Epithelial cell of esophagus (primary cell): ENCODE measurements around the gene LY6G6C.

Source experiments
- DNase-seq: peaks from one replicate; pipeline ENCODE4 v3.0.0; 2010; ENCODE audit warnings: low read depth
- H3K4me3 ChIP-seq: 2 replicates; pipeline ENCODE4 v1.5.1; 2011; ENCODE audit warnings: mild to moderate bottlenecking, low read length, control low read depth
- TF ChIP-seq, protein P1 (sequence below): IDR thresholded peaks from 2 replicates; pipeline ENCODE4 v1.5.1; 2011; ENCODE audit warnings: low read depth, mild to moderate bottlenecking, low read length, control low read depth, inconsistent platforms; ENCODE audit not compliant: insufficient read depth; ENCODE audit errors: missing control alignments

The LY6G6C gene

DNA sequence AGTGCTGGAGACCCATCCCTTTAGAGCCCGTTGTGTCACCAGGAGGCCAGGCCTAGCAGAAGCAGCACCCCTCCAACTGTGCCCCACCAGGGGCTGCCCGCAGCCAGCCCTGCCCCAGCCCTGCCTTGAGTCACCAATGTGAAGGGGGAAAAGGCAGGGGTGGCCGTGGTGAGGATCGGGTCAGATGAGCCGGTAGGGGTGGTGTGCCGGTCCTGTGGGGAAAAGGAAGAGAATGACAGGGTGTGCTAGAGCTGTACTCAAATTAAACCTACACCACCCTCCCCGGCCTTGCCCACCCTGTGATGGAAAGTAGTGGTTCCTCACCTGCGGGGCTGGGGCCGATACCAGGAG lies 44.0 kb upstream of the LY6G6C start:
- TF ChIP-seq, protein P1, sequence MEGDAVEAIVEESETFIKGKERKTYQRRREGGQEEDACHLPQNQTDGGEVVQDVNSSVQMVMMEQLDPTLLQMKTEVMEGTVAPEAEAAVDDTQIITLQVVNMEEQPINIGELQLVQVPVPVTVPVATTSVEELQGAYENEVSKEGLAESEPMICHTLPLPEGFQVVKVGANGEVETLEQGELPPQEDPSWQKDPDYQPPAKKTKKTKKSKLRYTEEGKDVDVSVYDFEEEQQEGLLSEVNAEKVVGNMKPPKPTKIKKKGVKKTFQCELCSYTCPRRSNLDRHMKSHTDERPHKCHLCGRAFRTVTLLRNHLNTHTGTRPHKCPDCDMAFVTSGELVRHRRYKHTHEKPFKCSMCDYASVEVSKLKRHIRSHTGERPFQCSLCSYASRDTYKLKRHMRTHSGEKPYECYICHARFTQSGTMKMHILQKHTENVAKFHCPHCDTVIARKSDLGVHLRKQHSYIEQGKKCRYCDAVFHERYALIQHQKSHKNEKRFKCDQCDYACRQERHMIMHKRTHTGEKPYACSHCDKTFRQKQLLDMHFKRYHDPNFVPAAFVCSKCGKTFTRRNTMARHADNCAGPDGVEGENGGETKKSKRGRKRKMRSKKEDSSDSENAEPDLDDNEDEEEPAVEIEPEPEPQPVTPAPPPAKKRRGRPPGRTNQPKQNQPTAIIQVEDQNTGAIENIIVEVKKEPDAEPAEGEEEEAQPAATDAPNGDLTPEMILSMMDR, result no peak
- DNase-seq, result no peak
- H3K4me3 ChIP-seq, result no peak overlapping the region

DNA sequence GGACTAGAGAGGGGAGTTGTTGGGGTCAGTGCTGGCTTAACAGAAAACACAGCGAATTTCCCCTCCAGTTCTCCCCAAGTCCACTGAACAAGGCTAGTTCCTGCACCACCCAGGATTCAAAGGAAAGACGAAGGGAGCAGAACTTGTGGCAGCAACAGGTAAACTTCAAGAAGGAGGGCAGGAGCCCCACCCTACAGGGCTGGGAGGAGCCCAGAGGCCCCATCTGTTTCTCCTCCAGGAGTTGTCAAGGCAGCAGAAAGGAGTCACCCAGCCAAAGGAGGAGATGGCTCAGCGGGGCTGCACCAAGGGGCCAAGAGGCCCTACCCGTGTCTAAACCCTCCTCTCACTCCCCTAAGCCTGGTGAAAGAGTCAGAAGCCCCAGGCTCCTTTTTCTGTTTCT lies 42.7 kb upstream of the LY6G6C start:
- no peak for DNase-seq
- H3K4me3 ChIP-seq, result no peak overlapping the region
- TF ChIP-seq, protein P1, result no peak

DNA sequence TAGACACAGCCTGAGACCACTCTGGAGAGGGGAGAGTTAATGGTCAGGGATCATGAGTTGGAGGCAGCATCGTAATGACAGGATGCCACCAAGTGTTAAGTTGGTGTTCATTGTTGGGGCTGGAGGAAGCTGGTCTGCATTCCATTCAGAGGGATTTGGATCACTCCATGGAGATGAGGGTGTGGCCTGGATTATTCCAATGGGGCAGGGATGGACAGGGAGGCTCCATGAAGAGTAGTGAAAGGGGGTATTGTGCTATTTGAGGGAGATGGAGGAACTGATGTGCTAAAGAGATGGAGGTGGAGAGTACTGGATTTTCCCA lies 42.0 kb upstream of the LY6G6C start:
- DNase-seq, result peak; percentile 29
- H3K4me3 ChIP-seq, result no peak overlapping the region
- TF ChIP-seq, protein P1, result no peak

DNA sequence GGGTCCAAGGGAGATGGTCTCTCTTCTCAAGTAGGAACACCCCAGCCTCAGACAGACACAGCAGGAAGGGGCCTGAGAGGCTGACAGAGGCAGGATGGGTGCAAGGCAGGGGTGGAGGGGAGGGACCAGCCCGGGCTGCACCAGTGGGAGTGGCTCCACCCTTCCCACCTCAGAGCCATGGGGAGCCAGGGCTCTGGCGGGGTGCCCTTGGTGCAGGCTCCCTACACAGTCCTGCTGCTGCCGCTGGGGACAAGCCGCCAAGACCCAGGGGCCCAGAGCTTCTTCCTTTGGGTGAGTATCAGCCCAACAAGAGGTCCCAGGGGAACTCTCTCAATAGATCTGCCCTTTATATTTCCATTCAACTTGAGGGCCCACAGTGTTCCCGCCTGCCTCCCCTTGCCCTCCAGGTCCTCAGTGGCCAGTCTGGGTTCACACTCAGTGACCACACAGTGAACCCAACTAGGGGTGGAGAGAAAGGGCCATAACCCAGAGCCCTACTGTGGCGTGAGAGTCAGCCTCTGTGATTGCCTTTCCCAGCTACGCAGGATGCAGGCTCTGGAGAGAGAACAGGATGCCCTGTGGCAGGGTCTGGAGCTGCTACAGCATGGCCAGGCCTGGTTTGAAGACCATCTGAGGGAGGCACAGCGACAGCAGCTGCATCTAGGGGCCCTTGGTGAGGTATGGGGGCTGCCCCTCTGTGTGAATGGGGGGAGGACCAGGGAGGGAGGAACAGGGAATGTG lies 41.5 kb upstream of the LY6G6C start:
- TF ChIP-seq, protein P1, result no peak
- no peak for DNase-seq
- H3K4me3 ChIP-seq, result no peak overlapping the region

DNA sequence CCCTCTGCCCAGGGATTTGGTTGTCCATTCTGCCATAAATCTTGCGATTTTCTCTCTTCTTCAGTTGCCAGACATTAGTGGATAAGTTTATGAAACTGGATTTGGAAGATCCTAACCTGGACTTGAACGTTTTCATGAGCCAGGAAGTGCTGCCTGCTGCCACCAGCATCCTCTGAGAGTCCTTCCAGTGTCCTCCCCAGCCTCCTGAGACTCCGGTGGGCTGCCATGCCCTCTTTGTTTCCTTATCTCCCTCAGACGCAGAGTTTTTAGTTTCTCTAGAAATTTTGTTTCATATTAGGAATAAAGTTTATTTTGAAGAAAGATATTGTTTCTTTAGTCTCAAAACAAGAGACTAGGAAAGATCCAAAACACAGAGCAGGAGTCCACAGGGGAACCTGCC lies 40.8 kb upstream of the LY6G6C start, which contains the start of gene SAPCD1:
Gene SAPCD1, plus strand, starts transcription at position 301 of the 400 bp plus-strand sequence. CDS start 399 bp downstream, outside the sequence.
- TF ChIP-seq, protein P1, result no peak
- no peak within 1 kb of the TSS for H3K4me3 ChIP-seq
- no peak for DNase-seq

DNA sequence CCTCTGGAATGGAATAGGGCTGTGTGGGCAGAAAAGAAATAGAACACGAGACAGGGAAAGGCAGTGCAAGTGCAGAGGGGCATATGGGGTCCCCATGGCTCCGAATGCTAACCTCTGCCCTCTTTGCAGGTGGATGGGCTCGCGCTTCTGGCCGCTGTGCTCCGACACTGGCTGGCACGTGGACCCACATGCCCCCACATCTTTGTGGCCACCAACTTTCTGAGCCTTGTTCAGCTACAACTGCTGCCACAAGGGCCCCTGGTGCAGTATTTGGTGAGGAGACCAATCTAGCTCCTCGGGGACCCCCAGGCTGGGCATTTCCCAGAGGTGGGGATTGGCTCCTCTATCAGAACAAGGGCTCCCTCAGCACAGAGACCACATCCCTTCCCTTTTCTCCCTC lies 39.8 kb upstream of the LY6G6C start:
- no peak overlapping the region for H3K4me3 ChIP-seq
- TF ChIP-seq, protein P1, result no peak
- no peak for DNase-seq

DNA sequence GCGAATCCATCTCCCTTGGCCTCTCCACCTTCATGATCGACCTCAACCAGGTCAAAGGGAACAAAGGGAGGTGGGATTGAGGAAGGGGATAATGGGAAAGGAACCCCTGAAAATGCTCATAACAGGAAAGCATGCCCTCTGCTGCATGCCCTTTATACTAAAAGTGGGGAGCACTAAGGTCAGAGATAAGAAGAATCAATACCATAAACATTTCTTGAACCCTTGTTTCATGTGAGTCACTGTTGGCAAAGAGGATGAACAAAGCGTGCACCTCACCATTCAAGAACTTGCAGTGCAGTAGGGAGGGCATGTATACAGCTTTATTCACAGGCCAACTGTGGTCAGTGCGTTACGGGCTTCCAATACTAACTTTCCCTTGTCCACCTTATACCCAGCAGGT lies 39.2 kb upstream of the LY6G6C start:
- H3K4me3 ChIP-seq, result no peak overlapping the region
- DNase-seq, result no peak
- TF ChIP-seq, protein P1, result no peak
